ENCODE results near the gene MPDU1.

Gene MPDU1

GRCh38 chr17:7583253-7584109 lies at the start of gene MPDU1:
MPDU1 (plus strand) TSS chr17:7583852; CDS start chr17:7583863, 11 bp downstream.
- DNase-seq (ENCODE audit: low read depth), result peak; percentile 93

DNA sequence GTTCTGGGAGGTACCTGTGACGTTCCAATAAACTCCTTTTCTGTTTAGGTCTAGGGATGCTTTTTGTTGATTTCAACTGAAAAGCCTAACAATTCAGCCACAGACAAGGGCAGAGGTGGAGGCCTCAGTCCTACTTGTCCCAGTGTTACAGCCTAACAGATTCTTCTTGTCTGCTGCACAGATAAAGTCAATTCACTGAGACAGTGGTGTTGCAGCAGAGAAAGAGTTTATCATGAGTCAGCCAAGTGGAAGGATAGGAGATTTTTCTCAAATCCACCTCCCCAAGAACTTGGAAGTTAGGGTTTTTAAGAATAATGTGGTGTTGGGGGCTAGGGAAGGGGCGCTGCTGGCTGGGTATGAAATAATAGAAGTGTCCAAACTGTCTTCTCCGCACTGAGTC lies 45.6 kb upstream of the MPDU1 start:
- no peak for DNase-seq (ENCODE audit: low read depth)

DNA sequence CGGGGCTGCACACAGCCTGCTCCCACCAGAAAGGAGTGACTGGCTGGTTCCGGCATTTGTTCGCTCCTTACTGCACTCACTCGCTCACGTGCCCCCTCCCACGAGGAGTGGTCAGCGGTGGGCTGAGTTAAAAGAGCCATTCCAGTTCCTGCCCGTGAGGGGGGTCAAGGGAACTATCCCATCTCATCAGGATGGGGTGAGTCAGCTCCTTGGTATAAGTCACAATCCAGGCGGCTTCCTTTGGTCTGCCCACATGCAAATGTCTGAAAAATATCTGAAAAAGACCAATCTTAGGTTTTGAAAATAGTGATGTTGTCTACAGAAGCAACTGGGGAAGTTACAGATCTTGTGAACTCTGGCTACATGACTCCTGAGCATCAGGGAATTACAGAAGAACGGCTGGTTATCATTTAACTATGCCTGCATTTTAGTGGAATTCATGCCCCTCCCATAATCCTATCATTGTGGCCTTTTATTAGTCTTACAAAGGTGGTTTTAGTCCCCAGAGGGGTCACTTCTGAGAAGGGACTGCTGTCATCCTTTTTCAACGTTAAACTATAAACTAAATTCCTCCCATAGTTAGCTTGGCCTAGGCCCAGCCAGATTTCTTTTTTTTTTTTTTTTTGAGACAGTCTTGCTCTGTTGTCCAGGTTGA lies 44.6 kb upstream of the MPDU1 start:
- DNase-seq (ENCODE audit: low read depth), result no peak

DNA sequence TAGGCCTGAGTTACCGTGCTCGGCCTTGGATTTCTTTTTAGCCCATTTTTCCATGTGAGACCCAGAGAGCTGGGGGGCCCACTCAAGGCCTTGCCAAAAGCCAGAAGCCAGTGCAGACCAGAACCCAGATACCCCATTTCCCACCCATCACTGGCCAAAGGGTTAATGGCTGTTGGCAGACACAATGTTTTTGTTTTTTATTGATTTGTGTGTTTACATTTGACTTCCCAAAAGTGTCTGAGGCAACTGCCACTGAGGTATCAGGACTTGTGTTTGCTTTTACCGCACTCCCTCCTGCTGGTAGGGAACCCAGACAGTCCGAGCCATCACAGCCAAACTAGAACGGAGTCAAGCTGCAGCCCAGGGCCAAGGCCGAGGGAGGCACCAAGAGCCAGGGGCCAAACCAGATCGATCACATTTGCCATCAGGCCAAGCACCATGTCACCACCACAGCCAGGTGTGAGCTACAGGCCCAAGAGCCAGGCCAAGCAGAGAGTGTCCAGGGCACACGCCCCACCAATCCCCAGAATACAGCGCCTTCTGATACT lies 42.5 kb upstream of the MPDU1 start:
- DNase-seq (ENCODE audit: low read depth), result no peak

DNA sequence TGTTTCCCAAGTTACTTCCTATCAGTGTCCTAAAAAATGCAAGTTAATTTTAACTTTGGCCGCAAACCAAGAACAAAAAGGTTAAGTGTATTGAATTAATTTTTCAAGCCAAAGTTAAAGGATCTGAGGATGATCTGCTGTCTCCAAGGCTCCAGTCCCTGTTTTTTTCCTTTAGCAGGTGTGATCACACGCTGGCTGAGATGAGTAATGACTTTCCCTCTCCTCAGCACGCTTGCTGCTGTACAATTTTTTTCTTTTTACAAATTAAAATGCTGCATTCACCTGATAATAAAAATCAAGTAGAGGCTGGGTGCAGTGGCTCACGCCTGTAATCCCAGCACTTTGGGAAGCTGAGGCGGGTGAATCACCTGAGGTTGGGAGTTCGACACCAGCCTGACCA lies 38.7 kb upstream of the MPDU1 start:
- no peak for DNase-seq (ENCODE audit: low read depth)

DNA sequence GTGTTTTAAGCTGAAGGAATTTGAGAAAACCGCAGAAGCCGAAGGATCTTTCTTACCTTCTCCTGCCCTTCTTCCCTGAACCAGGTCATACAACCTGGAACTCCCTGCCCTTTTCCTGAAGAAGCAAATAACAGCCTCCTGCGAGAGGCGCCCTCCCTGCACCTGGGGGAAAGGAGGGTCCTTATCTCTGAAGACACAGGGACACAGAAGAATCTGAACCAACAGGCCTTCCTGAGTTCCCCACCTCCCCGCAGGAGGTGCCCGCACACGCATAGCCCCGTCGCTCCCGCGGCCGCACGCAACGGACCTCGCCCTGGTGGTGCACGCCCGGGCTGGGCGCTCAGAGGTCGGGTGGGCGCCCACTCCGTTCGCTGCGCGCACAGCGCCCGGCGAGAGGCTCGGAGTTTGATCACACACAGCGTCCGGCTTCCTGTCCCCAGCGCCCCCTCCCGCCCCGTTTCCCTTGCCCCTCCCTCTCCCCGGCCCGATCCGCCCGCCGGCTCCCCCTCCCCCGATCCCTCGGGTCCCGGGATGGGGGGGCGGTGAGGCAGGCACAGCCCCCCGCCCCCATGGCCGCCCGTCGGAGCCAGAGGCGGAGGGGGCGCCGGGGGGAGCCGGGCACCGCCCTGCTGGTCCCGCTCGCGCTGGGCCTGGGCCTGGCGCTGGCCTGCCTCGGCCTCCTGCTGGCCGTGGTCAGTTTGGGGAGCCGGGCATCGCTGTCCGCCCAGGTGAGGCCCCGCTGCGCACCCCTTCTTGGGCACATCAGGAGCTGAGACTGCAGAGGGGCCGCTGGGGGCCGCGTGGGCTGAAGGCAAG lies 34.9 kb upstream of the MPDU1 start, which contains the start of gene TNFSF12:
Gene TNFSF12, plus strand, starts transcription at position 474 of the 816 bp plus-strand sequence. Its CDS starts 96 bp downstream, at position 570.
- peak; percentile 46 for DNase-seq (ENCODE audit: low read depth)

GRCh38 chr17:7549401-7550055 lies 34.1 kb upstream of the MPDU1 start:
- DNase-seq (ENCODE audit: low read depth), result peak; percentile 22

- DNase-seq (ENCODE audit: low read depth), result no peak
These were observed 33.3 kb upstream of the MPDU1 start for GRCh38 chr17:7550344-7550743.

GRCh38 chr17:7551396-7551795 lies 32.3 kb upstream of the MPDU1 start:
- DNase-seq (ENCODE audit: low read depth), result no peak

DNA sequence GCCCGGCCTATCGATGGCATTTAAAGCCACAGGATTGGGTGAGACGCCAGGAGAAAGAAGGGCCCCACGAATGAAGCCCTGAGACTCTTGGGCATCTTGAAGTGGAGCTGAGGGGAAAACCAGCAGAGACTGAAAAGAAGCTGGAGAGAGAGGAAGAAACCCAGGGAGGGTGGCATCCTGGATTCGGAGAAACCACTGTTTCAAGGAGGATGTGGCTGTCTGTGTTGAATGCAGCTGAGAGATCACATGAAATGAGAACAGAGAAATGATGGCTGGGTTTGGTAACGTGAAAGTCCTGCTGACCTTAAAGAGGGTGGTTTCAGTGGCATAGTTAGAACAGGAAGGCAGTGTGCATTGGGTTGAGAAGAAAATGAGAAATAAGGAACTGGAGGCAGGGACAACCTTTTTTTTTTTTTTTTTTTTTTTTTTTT lies 31.0 kb upstream of the MPDU1 start:
- no peak for DNase-seq (ENCODE audit: low read depth)

- DNase-seq (ENCODE audit: low read depth), result no peak
These were observed 30.3 kb upstream of the MPDU1 start for GRCh38 chr17:7553356-7553755.

GRCh38 chr17:7555320-7555948 lies 28.2 kb upstream of the MPDU1 start:
- DNase-seq (ENCODE audit: low read depth), result no peak

DNA sequence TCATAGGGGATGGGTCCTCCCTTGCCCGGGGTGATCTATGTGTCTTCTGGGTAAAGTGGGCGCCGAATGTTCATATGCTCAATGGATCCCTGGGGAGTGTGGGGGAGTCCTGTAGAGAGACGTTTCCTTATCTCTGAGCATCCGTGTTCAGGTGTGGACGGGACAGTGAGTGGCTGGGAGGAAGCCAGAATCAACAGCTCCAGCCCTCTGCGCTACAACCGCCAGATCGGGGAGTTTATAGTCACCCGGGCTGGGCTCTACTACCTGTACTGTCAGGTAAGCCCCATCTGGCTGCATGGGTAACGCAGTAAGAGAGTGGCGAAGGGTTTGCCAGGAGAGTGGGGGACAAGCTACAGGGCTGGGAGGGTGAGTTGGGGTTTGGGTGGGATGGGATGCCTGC lies 27.0 kb upstream of the MPDU1 start:
- no peak for DNase-seq (ENCODE audit: low read depth)

- DNase-seq (ENCODE audit: low read depth), result no peak
These were observed 26.4 kb upstream of the MPDU1 start for GRCh38 chr17:7557147-7557764.

GRCh38 chr17:7557775-7558543 lies 25.7 kb upstream of the MPDU1 start:
- DNase-seq (ENCODE audit: low read depth), result no peak

DNA sequence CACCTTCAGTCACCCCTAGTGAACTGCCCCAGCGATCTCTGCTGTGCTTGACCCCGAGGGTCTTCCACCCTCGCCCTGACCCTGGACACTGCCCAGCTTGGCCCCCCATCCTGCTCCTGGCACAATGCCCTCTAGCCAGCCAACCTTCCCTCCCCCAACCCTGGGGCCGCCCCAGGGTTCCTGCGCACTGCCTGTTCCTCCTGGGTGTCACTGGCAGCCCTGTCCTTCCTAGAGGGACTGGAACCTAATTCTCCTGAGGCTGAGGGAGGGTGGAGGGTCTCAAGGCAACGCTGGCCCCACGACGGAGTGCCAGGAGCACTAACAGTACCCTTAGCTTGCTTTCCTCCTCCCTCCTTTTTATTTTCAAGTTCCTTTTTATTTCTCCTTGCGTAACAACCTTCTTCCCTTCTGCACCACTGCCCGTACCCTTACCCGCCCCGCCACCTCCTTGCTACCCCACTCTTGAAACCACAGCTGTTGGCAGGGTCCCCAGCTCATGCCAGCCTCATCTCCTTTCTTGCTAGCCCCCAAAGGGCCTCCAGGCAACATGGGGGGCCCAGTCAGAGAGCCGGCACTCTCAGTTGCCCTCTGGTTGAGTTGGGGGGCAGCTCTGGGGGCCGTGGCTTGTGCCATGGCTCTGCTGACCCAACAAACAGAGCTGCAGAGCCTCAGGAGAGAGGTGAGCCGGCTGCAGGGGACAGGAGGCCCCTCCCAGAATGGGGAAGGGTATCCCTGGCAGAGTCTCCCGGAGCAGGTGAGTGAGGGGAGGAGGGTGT lies 24.9 kb upstream of the MPDU1 start, which contains the start of gene TNFSF13:
Gene TNFSF13, plus strand, starts transcription at position 207 of the 776 bp plus-strand sequence. Its CDS starts 290 bp downstream, at position 497.
- DNase-seq (ENCODE audit: low read depth), result no peak

DNA sequence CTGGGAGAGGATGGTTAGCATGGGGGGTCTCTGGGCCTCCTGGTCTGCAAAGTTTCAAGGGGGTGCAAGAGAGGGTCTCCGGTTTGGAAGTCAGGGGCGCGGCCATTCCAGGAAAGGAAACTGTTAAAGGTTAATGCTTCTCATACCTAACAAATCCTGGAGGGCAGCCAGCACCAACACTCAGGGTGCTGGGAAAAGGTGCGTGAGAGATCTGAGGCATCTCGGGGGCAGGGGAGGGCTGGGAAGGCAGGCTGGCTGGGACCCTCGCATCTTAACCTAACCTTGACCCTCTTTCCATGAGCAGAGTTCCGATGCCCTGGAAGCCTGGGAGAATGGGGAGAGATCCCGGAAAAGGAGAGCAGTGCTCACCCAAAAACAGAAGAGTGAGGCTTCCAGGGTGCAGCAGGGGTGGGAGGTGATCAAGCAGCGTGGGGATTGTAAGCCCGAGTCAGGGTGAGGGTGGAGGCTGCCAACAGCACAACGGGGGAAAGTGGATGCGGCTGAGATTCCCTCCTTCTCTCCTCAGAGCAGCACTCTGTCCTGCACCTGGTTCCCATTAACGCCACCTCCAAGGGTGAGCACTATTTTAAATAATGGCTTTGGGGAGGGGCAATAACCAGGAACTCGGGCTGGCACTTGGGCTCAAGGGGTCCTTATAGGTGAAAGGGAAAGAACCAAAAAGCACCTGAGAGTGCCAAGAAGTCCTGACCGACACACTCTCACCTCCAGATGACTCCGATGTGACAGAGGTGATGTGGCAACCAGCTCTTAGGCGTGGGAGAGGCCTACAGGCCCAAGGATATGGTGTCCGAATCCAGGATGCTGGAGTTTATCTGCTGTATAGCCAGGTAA lies 24.1 kb upstream of the MPDU1 start:
- DNase-seq (ENCODE audit: low read depth), result no peak

All from activated T-helper 9 cell treated with anti-CD3 and anti-CD28 coated beads, Interleukin-2, amount 50 U/mL, for 16 hours (primary cell).